Vagina (tissue), 2 donors: Measurements from ENCODE around the gene PIGS.

Experiments used
- POLR2A ChIP-seq, 2 donors: fragments of 450-650 bp; IDR thresholded peaks; one replicate each; pipeline ENCODE4 v1.6.1; 2017; ENCODE audit warnings: antibody characterized with exemption in 2 of 2, mild to moderate bottlenecking in 2 of 2, moderate library complexity in 2 of 2
- TF ChIP-seq, protein P1 (sequence below), 3 experiments: fragments of 450-650 bp in 2 of 3; fragments of 200-600 bp in 1 of 3; sonication (generic) in 1 of 3; IDR thresholded peaks; one replicate each; pipeline ENCODE4 v1.5.1; 2017 to 2019; ENCODE audit warnings: antibody characterized with exemption in 3 of 3, mild to moderate bottlenecking in 2 of 3, moderate library complexity in 2 of 3

DNA sequence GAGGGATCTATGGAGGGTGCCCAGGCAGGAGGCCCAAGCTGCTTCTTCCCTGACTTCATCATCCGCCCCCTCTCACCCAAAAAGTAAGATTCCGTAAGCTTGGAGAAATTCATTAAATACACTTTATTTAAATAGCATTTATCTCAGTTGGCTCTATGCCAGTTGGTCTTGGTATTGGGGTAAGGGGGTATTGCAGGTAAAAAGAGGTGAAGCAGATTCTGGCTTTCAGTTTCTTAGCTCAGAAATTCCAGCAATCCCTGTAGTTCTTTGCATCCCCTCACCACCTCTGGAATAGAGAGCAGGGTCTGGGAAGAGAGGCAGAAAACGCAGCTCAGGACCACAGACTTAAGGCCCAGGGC is 6.1 kb upstream of the PIGS start:
- TF ChIP-seq POLR2A (IDR thresholded peaks at IDR 0.05): no peak
- TF ChIP-seq, protein P1, sequence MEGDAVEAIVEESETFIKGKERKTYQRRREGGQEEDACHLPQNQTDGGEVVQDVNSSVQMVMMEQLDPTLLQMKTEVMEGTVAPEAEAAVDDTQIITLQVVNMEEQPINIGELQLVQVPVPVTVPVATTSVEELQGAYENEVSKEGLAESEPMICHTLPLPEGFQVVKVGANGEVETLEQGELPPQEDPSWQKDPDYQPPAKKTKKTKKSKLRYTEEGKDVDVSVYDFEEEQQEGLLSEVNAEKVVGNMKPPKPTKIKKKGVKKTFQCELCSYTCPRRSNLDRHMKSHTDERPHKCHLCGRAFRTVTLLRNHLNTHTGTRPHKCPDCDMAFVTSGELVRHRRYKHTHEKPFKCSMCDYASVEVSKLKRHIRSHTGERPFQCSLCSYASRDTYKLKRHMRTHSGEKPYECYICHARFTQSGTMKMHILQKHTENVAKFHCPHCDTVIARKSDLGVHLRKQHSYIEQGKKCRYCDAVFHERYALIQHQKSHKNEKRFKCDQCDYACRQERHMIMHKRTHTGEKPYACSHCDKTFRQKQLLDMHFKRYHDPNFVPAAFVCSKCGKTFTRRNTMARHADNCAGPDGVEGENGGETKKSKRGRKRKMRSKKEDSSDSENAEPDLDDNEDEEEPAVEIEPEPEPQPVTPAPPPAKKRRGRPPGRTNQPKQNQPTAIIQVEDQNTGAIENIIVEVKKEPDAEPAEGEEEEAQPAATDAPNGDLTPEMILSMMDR (IDR thresholded peaks at IDR 0.05): no peak
